Neuronal stem cell (in vitro differentiated cells): ENCODE measurements around the gene GPC5.

Experiments used
- DNase-seq: peaks from one replicate; pipeline ENCODE4 v3.0.0-alpha.2; 2013; ENCODE audit warnings: low spot score
- H2AFZ ChIP-seq: one replicate; pipeline ENCODE4 v1.6.1; 2013; ENCODE audit warnings: mild to moderate bottlenecking, low read length, inconsistent platforms
- H2AK5ac ChIP-seq: 2 replicates; pipeline ENCODE4 v1.6.1; 2013; ENCODE audit warnings: low read depth, mild to moderate bottlenecking, inconsistent platforms, low read length, moderate library complexity, mixed read lengths
- H2BK120ac ChIP-seq: 2 replicates; pipeline ENCODE4 v1.6.1; 2013; ENCODE audit warnings: low read depth, mild to moderate bottlenecking, inconsistent platforms, low read length, moderate library complexity, mixed read lengths
- H2BK12ac ChIP-seq: one replicate; pipeline ENCODE4 v1.6.1; 2013; ENCODE audit warnings: low read length, inconsistent platforms
- H2BK15ac ChIP-seq: 2 replicates; pipeline ENCODE4 v1.6.1; 2013; ENCODE audit warnings: mild to moderate bottlenecking, low read length, inconsistent platforms, mixed read lengths
- H2BK5ac ChIP-seq: one replicate; pipeline ENCODE4 v1.6.1; 2013; ENCODE audit warnings: inconsistent platforms, mild to moderate bottlenecking, low read length, moderate library complexity
- H3K14ac ChIP-seq: one replicate; pipeline ENCODE4 v1.6.1; 2013; ENCODE audit warnings: low read length, inconsistent platforms
- H3K18ac ChIP-seq: 2 replicates; pipeline ENCODE4 v1.6.1; 2013; ENCODE audit warnings: low read length, inconsistent platforms
- H3K23ac ChIP-seq: 2 replicates; pipeline ENCODE4 v1.6.1; 2013; ENCODE audit warnings: low read depth, mild to moderate bottlenecking, mixed read lengths, low read length, inconsistent platforms; ENCODE audit not compliant: poor library complexity
- H3K27ac ChIP-seq: replicated peaks from 3 replicates; pipeline ENCODE4 v1.5.1; 2013; ENCODE audit warnings: low read length, inconsistent platforms
- H3K27me3 ChIP-seq, 3 experiments: 2 replicates each; pipeline ENCODE4 v1.6.1; 2013; ENCODE audit warnings: low read length in 3 of 3, mild to moderate bottlenecking in 2 of 3, inconsistent platforms in 1 of 3, low read depth in 1 of 3, mixed read lengths in 1 of 3, moderate library complexity in 1 of 3; ENCODE audit not compliant: control insufficient read depth in 3 of 3, insufficient read depth in 3 of 3
- H3K36me3 ChIP-seq, 2 donors: replicated peaks in 1 of 2; 2 replicates each; pipeline ENCODE4 v1.6.1; 2013; ENCODE audit warnings: low read length in 2 of 2; ENCODE audit not compliant: control insufficient read depth in 2 of 2, insufficient read depth in 2 of 2
- H3K4ac ChIP-seq: 2 replicates; pipeline ENCODE4 v1.6.1; 2013; ENCODE audit warnings: inconsistent platforms, mild to moderate bottlenecking, low read length, moderate library complexity
- H3K4me1 ChIP-seq, 2 donors: 1 replicate in 1 of 2; 2 replicates in 1 of 2; pipeline ENCODE4 v1.6.1; 2013; ENCODE audit warnings: low read length in 2 of 2, low read depth in 1 of 2; ENCODE audit not compliant: control insufficient read depth in 2 of 2, insufficient read depth in 1 of 2
- H3K4me2 ChIP-seq: one replicate; pipeline ENCODE4 v1.6.1; 2013; ENCODE audit warnings: mild to moderate bottlenecking, low read length, inconsistent platforms; ENCODE audit not compliant: insufficient read depth, poor library complexity, severe bottlenecking
- H3K4me3 ChIP-seq, 2 donors: 2 replicates each; pipeline ENCODE4 v1.5.1; 2013; ENCODE audit warnings: low read length in 2 of 2, mild to moderate bottlenecking in 2 of 2, inconsistent platforms in 1 of 2, moderate library complexity in 1 of 2
- H3K79me1 ChIP-seq: one replicate; pipeline ENCODE4 v1.6.1; 2013; ENCODE audit warnings: low read depth, mild to moderate bottlenecking, inconsistent platforms, low read length, moderate library complexity
- H3K9ac ChIP-seq: one replicate; pipeline ENCODE4 v1.6.1; 2013; ENCODE audit warnings: mild to moderate bottlenecking, low read depth, low read length, inconsistent platforms; ENCODE audit not compliant: poor library complexity
- H3K9me3 ChIP-seq, 2 donors: replicated peaks in 1 of 2; 2 replicates each; pipeline versions ENCODE3 to v1.6.1; 2013; ENCODE audit warnings: low read length in 2 of 2, mild to moderate bottlenecking in 2 of 2, inconsistent platforms in 1 of 2, low read depth in 1 of 2, mixed read lengths in 1 of 2, moderate library complexity in 1 of 2; ENCODE audit not compliant: control insufficient read depth in 2 of 2, insufficient read depth in 1 of 2
- H4K8ac ChIP-seq: one replicate; pipeline ENCODE4 v1.6.1; 2013; ENCODE audit warnings: low read depth, mild to moderate bottlenecking, inconsistent platforms, low read length, moderate library complexity
- H4K91ac ChIP-seq: one replicate; pipeline ENCODE4 v1.6.1; 2013; ENCODE audit warnings: low read length, low read depth, mild to moderate bottlenecking, inconsistent platforms; ENCODE audit not compliant: poor library complexity
- WGBS, 2 donors: extraction: QIAGEN DNeasy Blood & Tissue Kit; methylation state at CpG; one replicate each; pipeline ENCODE4 v1.1.7; 2013; ENCODE audit warnings: missing lambda C conversion rate in 2 of 2, mixed read lengths in 1 of 2; ENCODE audit not compliant: insufficient read length in 2 of 2, insufficient replicate concordance in 1 of 2; ENCODE audit errors: extremely low coverage in 2 of 2; 5-methylcytosine and 5-hydroxymethylcytosine counted together

Gene GPC5

DNA sequence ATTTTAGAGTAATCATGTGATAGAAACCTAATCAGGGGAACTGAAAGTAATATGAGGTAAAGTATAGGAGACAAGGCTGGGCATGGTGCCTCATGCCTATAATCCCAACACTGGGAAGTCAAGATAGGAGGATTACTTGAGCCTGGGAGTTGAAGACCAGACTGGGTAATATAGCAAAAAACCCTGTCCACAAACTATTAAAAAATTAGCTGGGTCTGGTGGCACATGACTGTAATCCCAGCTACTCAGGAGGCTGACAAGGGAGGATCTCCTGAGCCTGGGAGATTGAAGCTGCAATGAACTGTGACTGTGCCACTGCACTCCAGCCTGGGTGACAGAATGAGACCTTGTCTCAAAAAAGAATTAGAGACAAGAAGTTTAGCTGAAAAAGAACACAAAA, 469.9 kb downstream of the GPC5 start:
- DNase-seq = no peak
- Histone ChIP-seq H2AK5ac (no peak overlapping the region), H3K4me3 (no peak overlapping the region), H2BK15ac (no peak overlapping the region), H4K91ac (no peak overlapping the region), H2BK12ac (no peak overlapping the region), H3K18ac (no peak overlapping the region), H2BK120ac (no peak overlapping the region), H3K23ac (no peak overlapping the region), H3K4me1 (no peaks in the 10 kb centered on the region), H3K27ac (no peak overlapping the region), H3K14ac (no peak overlapping the region), H3K4ac (no peak overlapping the region), H3K79me1 (no peaks in the 10 kb centered on the region), H3K9ac (no peak overlapping the region), H4K8ac (no peak overlapping the region), H3K9me3 (no peaks in the 10 kb centered on the region), H3K27me3 (no peaks in the 10 kb centered on the region), H2AFZ (no peak overlapping the region), H3K4me2 (no peak overlapping the region), H3K36me3 (no peaks in the 10 kb centered on the region), H2BK5ac (no peak overlapping the region)

DNA sequence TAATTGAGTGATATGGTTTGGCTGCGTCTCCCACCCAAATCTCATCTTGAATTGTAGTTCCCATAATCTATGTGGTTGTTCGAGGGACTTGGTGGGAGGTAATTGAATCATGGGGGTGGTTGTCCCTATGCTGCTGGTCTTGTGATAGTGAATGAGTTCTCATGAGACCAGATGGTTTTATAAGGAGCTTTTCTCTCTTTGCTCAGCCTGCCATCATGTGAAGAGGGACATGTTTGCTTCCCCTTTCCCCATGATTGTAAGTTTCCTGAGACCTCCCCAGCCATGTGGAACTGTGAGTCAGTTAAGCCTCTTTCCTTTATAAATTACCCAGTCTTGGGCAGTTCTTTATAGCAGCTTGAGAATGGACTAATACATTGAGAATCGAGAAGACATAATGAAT, 480.1 kb downstream of the GPC5 start:
- Histone ChIP-seq H3K4ac (no peak overlapping the region), H3K27me3 (no peaks in the 10 kb centered on the region), H3K27ac (no peak overlapping the region), H2BK120ac (no peak overlapping the region), H3K79me1 (no peaks in the 10 kb centered on the region), H3K4me3 (no peak overlapping the region), H4K8ac (no peak overlapping the region), H2BK12ac (no peak overlapping the region), H4K91ac (no peak overlapping the region), H3K23ac (no peak overlapping the region), H2AK5ac (no peak overlapping the region), H2BK5ac (no peak overlapping the region), H3K9ac (no peak overlapping the region), H3K4me1 (no peaks in the 10 kb centered on the region), H3K14ac (no peak overlapping the region), H2AFZ (no peak overlapping the region), H3K4me2 (no peak overlapping the region), H3K18ac (no peak overlapping the region), H2BK15ac (no peak overlapping the region), H3K36me3 (no peaks in the 10 kb centered on the region), H3K9me3 (no peaks in the 10 kb centered on the region)
- no CpG with 5 or more reads among the region's 3 CpGs for WGBS, 2 donors
- DNase-seq = no peak

DNA sequence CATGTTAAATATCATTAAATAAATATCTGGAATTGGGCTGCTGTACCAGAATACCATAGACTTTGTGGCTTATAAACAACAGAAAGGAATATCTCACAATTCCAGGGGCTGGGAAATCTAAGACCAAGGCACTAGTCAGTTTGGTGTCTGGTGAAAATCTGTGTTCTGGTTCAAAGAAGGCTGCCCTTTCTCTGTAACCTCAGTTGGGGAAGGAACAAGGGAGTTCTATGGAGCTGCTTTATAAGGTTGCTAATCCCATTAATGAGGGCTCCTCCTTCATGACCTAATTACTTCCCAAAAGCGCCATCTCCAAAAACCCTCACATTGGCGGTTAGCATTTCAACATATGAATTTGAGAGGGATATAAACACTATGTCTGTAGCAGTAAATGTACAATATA, 480.9 kb downstream of the GPC5 start:
- Histone ChIP-seq H3K23ac (no peak overlapping the region), H3K9ac (no peak overlapping the region), H3K4me2 (no peak overlapping the region), H3K27me3 (no peaks in the 10 kb centered on the region), H3K4me3 (no peak overlapping the region), H2BK12ac (no peak overlapping the region), H4K91ac (no peak overlapping the region), H3K79me1 (no peaks in the 10 kb centered on the region), H2BK15ac (no peak overlapping the region), H2AFZ (no peak overlapping the region), H3K9me3 (no peaks in the 10 kb centered on the region), H3K18ac (no peak overlapping the region), H3K4me1 (no peaks in the 10 kb centered on the region), H2BK120ac (no peak overlapping the region), H2AK5ac (no peak overlapping the region), H3K14ac (no peak overlapping the region), H3K36me3 (no peaks in the 10 kb centered on the region), H2BK5ac (no peak overlapping the region), H3K27ac (no peak overlapping the region), H3K4ac (no peak overlapping the region), H4K8ac (no peak overlapping the region)
- peak; percentile 27 for DNase-seq
- WGBS, 2 donors = no CpG with 5 or more reads among the region's 2 CpGs

DNA sequence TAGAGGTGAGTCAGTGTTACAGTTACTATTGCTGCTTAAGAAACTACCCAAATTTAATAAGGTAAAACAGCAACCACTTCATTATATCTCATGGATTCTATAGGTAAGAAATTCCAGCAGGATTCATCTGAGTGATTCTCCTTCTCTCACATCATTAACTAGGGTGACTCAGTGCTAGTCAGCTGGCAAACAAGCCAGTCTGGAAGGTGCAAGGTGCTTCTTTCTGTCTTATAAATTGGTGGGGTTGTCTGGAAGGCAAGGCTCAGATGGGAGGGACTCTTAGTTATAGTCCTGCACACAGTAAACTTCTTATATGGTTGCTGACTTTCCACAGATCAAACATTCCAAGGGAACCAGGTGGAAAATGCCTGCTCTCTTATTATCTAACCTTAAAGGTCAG, 484.5 kb downstream of the GPC5 start:
- Histone ChIP-seq H3K4ac (no peak overlapping the region), H2BK5ac (no peak overlapping the region), H3K23ac (no peak overlapping the region), H3K18ac (no peak overlapping the region), H3K4me1 (no peaks in the 10 kb centered on the region), H3K9me3 (no peaks in the 10 kb centered on the region), H2BK15ac (no peak overlapping the region), H3K79me1 (no peaks in the 10 kb centered on the region), H3K4me3 (no peak overlapping the region), H3K9ac (no peak overlapping the region), H3K27me3 (no peaks in the 10 kb centered on the region), H2BK120ac (no peak overlapping the region), H3K4me2 (no peak overlapping the region), H3K36me3 (no peaks in the 10 kb centered on the region), H4K91ac (no peak overlapping the region), H4K8ac (no peak overlapping the region), H3K14ac (no peak overlapping the region), H3K27ac (no peak overlapping the region), H2BK12ac (no peak overlapping the region), H2AK5ac (no peak overlapping the region), H2AFZ (no peak overlapping the region)
- DNase-seq = no peak
